ENCODE data around the gene RNF150.
"Not testable (repeated sequence)": the region's sequence is repeated elsewhere in the genome, so short reads cannot be mapped to it uniquely, and the experiment has no call there.

The RNF150 gene

DNA sequence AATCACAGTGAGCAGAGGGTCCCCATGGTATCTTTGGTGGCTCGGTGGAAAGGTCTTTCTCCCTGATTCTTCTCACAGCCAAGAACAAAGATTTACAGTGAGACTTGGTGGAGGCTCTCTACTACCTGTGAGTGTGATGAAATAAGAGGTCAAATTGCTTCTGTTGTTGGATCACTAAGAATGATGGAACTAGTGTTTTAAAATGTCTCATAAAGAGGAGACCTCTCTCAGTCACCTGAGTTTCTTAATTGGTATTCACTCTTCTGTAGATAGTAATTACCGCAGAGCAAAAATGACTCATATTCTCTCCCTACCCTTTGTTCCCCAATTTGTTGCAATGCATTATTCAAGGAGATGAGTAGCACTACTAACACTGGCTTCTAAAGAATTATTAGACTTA lies 276.2 kb downstream of the RNF150 start:
- no peak for DNase-seq

DNA sequence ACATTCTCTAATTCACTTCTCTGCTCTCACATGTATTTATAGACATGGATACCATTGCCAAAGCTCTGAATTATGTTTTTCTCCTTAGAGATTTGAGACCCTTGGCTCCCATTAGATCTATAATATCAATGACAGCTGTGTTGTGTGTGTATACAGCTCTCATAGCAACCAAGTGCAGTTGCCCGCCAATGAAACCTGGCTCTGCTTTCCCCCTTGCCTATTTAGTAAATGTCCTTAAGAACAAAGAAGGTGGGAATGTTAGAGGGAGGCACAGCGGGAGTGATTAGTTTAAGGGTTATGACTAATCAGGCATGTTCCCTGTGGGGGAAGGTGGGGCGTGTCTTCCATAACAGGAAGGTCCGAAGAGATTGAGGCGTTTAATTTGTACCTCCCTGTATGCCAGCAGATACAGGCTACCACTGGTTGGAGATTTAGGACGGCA lies 276.6 kb downstream of the RNF150 start:
- DNase-seq: no peak

DNA sequence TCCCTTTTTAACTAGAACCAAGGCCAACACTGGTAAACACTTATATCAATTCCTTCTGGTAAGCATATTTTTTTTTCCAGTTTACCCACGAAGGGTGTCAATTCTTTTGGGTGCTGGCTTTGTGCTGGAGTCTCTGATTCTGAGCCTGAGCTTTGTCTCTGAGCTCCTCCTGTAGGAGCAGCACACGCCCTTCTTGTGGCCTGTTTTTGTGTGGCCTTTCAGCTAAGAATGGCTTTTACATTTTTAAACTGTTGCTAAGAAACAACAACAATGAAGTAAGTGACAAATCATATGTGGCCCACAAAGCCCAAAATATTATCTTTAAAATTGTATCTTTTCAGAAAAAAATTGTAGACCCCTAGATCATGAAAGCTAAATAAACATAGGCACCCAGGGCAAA lies 279.1 kb downstream of the RNF150 start:
- no peak for DNase-seq

DNA sequence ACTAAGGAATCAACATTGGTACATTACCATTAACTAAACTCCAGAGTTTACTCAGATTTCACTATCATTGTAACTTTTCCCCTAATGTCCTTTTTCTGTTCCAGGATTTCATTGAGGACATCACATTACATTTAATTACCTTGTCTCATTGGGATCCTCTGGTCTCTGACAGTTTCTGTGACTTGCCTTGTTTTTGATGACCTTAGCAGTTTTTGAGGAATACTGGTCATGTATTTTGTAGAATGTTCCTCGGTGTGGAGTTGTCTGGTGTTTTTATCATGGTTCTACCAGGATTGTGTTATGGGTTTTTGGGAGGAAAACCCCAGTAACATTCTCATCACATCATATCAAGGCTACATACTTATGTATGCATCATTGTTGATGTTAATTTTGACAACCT lies 281.5 kb downstream of the RNF150 start:
- no peak for DNase-seq

DNA sequence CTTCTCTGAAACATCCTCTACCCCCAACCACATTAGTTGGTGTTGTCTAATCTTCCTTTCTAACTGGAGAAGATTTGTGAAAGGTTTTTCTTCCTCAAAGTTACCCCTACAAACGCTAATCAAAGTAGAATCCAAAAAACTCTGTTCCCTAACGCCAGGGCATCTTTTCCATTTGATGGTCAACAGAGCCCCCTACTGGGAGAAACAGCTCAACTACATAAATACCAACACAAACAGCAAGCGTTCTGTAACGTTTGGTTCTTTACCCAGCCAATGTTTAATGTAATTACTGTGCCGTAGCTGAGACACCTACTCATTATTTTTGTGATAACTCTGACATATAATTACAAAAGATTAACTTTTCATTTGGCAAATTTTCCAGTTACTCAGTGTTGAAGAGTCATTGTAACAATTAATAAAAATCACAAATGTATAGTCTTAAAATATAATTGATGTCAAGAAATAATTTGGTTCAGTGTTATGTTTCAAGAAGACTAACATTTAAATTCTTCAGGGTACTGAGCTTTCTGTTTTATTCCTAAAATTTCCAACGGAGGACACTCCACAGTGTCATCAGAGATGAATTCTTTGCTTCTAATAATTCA lies 282.1 kb downstream of the RNF150 start:
- DNase-seq: no peak

DNA sequence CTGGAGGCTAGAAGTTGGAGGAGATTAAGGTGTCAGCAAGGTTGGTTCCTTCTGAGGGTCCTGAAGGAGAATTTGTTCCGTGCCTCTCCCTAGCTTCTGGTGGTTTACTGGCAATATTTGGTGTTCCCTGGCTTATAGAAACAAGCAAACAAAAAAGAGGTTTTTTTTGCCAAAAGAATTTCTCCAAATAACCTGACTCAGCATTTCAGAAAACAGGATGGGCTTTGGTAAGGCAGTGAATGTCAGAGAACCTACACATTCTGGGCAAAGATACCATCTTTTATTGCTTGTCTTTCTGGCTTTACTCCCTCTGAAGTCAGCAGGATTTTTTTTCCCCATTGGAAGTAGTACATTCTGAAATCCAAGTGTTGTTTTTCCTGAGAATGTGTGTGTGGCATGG lies 283.7 kb downstream of the RNF150 start:
- no peak for DNase-seq

DNA sequence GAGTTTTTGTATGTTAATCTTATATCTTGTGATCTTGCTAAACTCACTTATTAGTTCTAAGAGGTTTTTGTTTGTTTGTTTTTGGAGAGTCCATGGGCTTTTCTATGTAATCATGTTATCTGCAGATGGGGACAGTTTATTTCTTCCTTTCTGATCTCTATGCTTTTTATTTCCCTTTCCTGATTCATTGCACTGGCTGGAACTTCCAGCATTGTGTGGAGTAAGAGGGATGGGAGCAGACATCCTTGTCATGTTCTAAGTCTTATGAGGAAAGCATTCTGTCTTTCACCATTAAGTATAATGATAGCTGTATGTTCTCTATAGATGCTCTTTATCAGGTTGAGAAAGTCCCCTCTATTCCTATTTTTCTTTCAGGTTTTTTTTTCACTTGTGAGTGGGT lies 286.5 kb downstream of the RNF150 start:
- DNase-seq: no peak

DNA sequence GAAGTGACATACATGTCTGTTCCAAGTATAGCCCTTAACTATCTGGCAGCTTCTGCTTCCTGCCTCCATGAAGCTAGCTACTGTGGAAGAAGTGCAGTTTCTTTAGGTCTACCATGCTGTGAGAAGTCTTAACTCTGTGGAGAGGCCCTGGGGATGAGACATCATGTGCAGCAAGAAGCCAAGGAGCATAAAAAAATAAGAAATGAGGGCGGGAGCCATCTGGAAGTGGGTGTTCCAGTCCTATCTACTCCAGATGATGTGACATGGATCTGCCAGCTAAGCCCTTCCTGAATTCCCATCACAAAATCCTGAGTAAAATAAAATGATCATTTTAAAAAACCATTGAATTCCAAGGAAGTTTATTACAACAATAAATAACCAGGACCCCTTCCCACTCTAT lies 289.2 kb downstream of the RNF150 start:
- no peak for DNase-seq

DNA sequence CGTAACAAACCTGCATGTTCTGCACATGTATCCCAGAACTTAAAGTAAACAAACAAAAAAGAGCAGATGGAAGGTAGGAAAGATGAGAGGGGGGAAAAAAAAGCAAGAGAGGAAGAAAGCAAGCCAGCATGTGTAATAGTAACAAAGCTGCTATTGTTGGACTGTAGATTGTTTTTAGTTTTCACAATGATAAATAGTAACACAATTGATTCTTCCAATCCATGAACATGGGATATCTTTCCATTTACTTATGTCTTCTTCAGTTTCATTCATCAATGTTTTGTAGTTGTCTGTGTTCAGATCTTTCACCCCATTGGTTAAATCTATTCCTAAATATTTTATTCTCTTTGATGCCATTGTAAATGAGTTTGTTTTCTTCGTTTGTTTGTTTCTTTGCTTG lies 292.1 kb downstream of the RNF150 start:
- DNase-seq: no peak

DNA sequence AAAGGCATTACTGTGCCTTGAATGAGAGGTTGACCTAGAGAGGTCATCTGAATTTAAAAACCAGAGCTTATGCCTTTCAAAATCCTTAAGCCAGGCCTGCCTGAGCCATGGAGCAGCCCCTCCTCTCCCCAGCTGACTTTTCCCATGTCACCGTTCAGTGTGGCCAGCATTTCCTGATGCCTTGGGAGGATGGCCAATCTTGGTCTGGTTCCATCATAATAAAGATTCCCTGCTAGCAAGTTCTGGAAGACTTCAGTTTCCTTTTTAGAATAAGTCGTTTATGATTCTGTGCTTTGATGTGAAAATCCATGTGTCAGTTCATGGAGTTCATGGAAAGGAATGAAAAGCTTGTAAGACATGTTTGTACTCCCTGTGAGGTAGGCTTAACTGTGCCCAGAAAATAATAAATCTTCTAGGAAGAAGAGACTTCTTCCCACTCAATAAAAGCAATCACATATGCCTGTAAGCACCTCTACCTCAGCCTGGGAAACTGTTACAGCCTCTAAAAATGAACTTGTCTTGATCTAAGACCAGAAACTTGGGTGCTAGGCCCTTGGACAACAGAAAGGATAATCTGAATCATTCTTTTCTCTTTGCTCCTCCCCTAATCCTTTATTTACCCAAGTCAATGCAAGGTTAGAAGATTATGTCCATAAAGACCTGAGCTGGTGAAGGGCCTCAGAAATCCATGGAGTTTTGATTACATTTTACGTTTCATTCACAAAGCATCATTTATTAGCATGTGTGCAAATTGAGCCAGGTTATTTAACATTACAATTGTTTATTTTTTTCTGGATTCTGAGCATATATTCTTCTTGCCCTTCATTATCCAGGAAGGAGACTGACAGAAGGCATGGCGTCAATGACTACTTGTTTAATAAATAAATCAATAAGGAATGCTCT lies 293.1 kb downstream of the RNF150 start:
- DNase-seq: no peak

DNA sequence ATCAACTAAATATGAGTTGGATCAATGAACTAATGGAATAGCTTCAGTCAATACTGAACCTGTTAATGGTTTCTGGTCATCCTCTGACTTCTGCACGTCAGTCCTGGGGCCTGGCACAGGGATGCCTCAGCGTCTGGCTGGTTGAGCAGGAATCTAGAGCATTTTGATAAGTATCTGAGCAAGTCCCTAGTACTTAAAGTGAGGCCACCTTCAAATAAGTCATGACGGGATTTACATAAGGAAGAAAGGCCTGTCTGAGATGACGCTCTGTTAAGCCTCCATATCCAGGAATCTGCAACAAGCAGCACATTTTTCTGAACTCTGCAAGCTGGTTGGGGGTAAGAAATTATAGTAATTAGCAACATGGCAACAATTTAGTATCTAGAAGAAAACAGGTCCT lies 293.9 kb downstream of the RNF150 start:
- no peak for DNase-seq

DNA sequence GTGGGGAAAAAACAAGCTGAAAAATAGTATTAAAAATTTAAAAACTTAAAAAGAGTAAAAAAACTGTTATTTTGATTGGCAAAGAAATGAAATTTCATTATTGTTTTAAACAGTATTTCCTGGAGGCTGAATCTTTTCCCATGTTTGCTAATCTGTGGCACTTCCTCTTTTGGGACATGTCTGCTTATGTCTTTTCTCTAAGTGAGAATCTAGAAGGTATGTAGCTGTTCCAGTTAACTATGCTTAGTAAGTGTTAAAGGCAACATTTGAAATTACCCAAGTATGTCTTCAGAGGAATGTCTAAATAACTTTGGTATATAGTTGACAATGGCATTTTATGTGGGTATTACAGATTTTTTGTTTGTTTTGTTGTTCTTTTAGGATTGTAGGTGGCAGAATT lies 295.5 kb downstream of the RNF150 start:
- no peak for DNase-seq

DNA sequence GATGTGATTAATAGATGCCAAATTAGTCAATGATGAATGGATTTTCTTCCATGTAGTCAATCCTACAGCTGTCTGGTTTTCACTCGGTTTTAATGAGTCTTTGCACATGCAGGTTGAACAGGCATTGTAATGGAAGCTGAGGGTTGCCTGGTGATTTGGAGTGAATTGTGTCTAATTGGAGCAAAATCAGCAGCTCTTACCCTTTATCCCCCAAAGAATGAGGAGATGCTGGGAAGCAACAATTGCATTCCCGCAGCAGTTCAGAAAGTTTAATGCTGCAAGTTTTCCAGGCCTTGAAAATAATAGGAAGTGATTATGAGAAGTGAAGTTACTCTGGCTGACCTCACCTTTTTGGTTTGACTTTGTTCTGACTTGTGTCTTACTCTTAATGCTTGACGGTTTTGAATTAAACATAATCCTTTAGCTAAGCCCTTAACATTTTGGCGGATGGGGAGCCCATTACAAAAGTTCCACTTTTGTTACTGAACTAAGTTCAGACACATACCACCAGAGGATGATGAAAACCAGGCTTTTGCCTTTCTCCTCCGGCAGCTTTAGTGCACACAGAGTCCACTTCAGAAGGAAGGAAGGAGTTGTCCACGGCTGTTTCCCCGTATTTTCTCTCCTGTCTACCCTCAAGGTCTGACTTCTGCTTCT lies 298.3 kb downstream of the RNF150 start:
- no peak for DNase-seq

DNA sequence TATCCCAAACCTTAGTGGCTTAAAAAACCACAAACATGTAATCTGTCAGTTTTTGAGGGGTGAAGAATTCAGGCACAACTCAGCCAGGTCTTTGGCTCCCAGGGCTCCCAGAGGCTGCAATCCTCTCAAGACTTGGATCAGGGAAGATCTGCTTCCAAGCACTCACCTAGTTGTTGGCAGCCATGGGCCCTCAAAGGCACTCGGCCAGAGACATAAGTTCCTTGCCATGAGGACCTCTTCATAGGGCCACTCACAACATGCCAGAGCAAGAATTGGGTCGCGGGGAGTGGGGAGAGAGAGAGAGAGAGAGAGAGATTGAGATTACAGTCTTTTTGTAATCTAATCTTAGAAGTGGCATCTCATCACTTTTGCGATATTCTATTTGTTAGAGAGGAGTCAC lies 300.0 kb downstream of the RNF150 start:
- no peak for DNase-seq

DNA sequence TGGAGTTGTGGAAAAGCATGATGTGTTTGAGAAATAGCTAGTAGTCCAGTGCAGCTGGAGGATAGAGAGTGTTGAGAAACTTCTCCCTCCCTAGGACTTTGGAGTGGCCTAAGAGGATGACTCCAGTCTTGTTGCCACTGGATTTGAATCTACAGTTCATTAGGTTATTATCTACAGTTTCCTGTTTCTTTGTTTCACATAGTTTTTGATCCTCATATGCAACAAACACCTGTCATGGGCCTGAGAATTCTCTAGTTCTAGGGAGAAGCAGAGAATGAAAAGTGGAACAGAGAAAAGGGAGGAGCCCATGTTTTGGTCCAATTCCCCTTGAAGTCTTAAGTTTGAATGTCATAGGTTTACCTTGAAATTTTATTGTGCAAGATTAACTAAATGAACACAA lies 303.4 kb downstream of the RNF150 start:
- DNase-seq: no peak

DNA sequence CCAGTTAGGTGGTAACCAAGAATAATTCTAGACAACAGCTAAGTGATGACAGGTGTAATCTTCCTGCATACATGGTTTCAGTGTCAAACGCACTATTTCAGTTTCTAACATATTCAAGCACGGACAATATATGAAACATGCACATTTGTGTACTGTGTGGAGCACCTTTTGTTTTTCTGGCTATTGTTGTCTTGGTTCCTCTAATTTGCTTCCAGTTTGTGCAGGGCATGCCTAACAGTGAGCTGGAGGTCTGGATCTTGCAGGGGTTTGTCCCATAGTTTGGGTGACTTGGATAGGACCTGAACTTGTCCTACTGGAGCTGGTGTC lies 306.6 kb downstream of the RNF150 start:
- no peak for DNase-seq

DNA sequence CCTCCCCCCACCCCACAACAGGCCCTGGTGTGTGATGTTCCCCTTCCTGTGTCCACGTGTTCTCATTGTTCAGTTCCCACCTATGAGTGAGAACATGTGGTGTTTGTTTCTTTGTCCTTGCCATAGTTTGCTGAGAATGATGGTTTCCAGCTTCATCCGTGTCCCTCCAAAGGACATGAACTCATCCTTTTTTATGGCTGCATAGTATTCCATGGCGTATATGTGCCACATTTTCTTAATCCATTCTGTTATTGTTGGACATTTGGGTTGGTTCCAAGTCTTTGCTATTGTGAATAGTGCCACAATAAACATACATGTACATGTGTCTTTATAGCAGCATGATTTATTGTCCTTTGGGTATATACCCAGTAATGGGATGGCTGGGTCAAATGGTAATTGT lies 312.7 kb downstream of the RNF150 start:
- not testable (repeated sequence) for DNase-seq

DNA sequence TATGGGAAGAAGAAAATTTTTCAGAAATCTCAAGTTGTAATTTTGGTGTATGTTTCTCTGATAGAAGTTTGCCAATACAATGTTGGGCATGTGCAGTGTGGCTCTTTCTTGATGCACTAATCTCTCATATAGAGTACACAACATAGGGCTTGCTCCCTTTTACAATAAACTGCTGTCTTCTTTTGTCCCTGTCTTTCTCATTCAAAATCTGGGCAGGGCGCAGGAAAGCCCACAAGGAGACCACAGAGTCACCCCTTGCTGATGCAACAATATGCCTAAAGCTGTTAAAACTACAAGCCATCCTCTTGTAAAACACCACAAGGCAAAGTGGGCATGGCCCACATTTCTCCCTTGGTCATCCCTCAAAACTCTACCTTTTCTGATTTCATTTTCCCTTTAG lies 313.7 kb downstream of the RNF150 start:
- no peak for DNase-seq

DNA sequence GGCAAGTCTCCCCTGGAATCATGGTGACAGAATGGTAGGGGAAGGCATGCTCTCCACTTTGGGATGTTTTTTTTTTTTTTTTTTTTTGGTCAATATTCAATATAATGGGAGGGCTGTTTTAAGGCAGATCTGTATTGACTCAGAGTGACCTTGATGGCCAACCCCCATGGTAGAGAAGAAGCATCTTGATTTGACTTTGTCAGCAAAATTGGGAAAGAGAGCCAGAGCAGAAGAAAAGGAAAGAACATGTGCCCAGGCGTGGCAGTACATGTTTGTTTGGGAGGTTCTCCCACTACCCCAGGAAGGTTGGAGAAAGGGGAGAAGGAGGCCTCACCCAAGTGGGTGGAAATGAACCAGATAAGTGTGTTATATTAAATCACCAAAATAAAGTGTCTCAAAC lies 314.8 kb downstream of the RNF150 start:
- DNase-seq: no peak

DNA sequence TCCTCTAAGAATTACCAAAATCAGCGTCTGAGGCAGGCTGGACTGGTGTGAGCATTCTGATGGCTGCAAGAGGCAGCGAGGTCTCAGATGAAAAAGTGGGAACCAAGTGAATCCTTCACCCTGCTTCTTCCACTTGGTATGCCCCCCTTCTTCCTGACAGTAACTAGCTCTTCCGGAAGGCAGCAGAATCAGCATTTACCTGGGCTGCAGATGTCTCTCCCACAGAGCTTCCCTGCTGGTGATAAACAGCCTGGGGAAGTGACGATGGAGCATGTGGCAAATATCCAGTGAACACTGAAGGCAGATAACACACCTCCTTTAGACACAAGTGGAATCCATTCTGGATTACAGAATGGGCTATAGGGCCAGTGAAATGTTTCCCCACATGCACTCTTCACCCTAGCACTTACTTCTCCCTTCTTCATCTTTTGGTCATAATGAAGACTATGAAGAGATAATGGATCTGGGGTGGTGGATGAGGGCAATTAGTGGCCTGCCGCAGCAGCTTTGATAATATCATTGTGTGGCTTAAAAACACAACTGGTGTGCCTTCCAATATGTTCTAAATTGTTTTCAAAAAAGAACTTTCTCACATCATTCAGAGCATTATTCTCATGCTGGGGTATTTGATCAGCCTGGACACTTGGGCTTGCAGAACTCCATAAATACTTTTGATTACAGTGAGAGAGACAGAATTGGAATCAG lies 316.3 kb downstream of the RNF150 start:
- DNase-seq: no peak

DNA sequence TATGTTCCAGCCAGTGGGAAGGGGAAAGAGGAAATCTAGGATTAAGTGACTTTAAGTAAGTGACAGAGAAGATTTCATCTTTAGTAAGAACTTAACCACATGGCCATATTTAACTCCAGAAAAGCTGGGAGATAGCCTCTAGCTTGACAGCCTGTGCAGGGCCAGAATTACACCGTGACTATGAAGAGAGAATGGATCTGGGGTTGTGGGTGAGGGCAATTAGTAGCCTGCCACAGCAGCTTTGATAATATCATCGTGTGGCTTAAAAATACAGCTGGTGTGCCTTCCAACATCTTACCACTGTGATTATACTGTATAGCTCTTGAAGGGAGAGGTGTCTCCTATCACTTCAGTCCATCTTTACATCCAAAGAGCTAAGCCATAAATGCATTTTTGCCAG lies 319.5 kb downstream of the RNF150 start:
- no peak for DNase-seq

DNA sequence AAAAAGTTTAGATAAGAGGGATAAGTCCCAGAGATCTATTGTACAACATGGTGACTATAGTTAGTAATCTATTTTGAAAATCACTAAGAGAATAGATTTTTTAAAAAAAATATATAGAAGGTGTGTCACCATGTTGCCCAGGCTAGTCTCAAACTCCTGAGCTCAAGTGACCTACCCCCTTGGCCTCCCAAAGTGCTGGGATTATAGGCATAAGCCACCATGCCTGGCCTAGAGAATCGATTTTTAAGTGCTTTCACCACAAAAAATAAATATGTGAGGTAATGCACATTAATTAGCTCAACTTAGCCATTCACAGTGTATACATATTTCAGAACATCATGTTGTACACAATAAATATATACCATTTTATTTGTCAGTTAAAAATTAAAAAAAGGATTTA lies 320.4 kb downstream of the RNF150 start:
- no peak for DNase-seq

DNA sequence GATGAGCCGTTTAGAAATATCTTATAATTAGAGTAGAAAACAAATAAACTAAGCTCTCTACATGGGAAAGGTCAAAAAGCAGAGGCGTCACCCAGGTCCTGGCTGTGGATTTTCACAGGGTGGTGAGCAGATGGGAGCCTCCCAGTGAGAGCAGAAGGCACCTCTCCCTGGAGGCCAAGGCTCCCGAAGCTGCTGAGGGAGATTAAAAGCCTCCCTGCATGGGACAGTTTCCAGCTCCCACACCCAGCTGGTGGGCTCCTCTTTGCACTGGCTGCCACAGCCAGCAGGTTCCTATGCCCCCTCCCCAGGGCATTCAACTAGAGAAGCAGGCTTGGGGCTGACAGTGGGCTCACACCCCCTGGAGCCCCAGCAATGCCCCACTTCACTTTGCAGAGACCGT lies 321.8 kb downstream of the RNF150 start:
- DNase-seq: no peak
